ENCODE measurements around the gene BARX1. TPM values are rescaled to one million over a fixed set of nuclear protein-coding genes. Genes with fewer than 3 reads are reported as not detected.
"Not testable (repeated sequence)": the region's sequence is repeated elsewhere in the genome, so short reads cannot be mapped to it uniquely, and the experiment has no call there.

The BARX1 gene
- total and polyA plus RNA-seq, 7 donors = not detected

GRCh38 chr9:93963969-93964368 lies 8.8 kb upstream of the BARX1 start:
- no peak for TF ChIP-seq CTCF (IDR thresholded peaks at IDR 0.05)
- intact Hi-C loops (cut with DNase I) = loop anchor here (1.0 to 5.0 kb wide), 3 partner anchors 137 to 281 kb away; no protein-coding TSS in a partner anchor
- 57 to 70% (median 65%) methylated on average over 8 of the region's 8 CpGs for WGBS, 3 donors
- ATAC-seq = no peak
- DNase-seq = no peak
- H3K4me1 ChIP-seq = peaks cover 4% of the 10 kb centered on the region
- H3K9me3 ChIP-seq = no peaks in the 10 kb centered on the region
- peaks cover 0 to 25% (median 9%) of the 10 kb centered on the region in 3 donors for H3K27me3 ChIP-seq (ENCODE audit: insufficient read depth in 3 of 3, low read length in 2 of 3)
- no peak overlapping the region for H3K4me3 ChIP-seq
- no peak overlapping the region for H3K27ac ChIP-seq
- H3K36me3 ChIP-seq (ENCODE audit: insufficient read depth in 1 of 2, low read depth in 1 of 2) = no peaks in the 10 kb centered on the region

GRCh38 chr9:93963489-93963888 lies 8.3 kb upstream of the BARX1 start:
- H3K36me3 ChIP-seq (ENCODE audit: insufficient read depth in 1 of 2, low read depth in 1 of 2); DNase-seq; H3K9me3 ChIP-seq; H3K4me3 ChIP-seq; ATAC-seq; H3K4me1 ChIP-seq; H3K27ac ChIP-seq: not testable (repeated sequence)
- intact Hi-C loops (cut with DNase I) = loop anchor here (2.0 to 5.0 kb wide), 2 partner anchors 136 to 281 kb away; no protein-coding TSS in a partner anchor
- WGBS, 3 donors = 54 to 66% (median 55%) methylated on average over 3 of the region's 3 CpGs
- H3K27me3 ChIP-seq (ENCODE audit: insufficient read depth in 3 of 3, low read length in 2 of 3) = peaks cover 0 to 29% (median 12%) of the 10 kb centered on the region in 3 donors

DNA sequence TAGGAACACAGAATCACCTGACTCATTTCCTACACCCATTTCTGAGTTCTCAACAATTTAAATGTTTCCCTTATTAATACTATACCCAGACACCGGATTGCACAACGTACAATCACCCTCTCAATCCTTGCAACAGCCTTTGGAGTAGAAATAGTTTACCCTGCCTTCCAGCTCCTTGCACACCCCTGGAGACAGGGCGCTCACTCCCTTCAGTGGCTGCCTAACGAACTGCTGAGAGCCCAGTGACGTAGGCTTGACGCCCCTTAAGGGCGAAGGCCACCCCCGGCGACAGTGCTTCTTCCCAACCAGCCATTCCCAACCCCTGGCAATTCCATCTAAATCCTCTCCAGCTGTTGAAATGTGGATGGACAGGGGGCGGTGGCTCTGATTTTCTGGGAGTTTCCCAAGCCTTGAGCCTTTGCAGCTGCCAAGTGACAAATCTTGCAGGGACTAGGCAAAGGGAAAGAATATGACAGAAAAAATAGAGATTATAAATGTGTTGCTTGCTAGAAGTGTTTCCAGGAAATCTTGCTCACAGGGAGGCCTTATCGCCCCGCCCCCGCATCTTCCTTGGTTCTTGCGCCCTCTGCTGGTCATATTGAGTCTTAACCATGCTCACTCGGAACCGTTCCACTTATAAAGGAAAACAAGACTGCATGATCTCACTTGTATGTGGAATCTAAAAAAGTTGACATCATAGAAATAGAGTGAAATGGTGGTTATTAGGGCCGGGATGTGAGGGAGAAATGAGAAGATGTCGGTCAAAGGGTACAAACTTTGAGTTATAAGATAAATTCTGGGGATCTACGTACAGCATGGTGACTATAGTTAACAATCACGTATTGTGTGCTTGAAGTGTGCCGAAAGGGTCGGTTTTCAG lies 7.6 kb upstream of the BARX1 start:
- Histone ChIP-seq H3K27ac (no peak overlapping the region), H3K4me1 (peaks cover 4% of the 10 kb centered on the region), H3K36me3 (ENCODE audit: insufficient read depth in 1 of 2, low read depth in 1 of 2) (no peaks in the 10 kb centered on the region), H3K4me3 (no peak overlapping the region), H3K9me3 (no peaks in the 10 kb centered on the region), H3K27me3 (ENCODE audit: insufficient read depth in 3 of 3, low read length in 2 of 3) (peaks cover 0 to 36% (median 15%) of the 10 kb centered on the region in 3 donors)
- peak; percentile 76 to 95 (median 87) for ATAC-seq
- WGBS, 3 donors = 18 to 22% (median 18%) methylated on average over 22 of the region's 22 CpGs
- peak; percentile 75 to 86 for DNase-seq
- TF ChIP-seq CTCF (IDR thresholded peaks at IDR 0.05) = peak; percentile 85
- intact Hi-C loops (cut with DNase I) = loop anchor here (2.0 to 5.0 kb wide), 2 partner anchors 136 to 280 kb away; no protein-coding TSS in a partner anchor

DNA sequence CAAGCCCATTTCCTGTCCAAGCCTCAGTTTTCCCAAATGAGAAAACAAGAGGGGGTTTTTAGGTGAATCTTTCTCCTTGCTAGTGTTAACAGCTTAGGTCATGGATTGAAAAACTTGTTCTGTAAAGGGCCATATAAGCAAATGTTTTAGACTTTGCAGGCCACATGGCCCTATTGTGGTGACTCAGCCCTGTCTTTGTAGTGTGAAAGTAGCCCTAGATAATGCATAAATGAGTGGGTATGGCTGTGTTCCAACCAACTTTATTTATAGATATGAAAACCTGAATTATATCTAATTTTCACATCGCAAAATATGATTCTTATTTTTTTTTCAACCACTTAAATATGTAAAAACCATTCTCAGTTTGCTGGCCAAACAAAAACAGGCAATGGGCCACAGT lies 6.9 kb upstream of the BARX1 start:
- H3K27ac ChIP-seq = no peak overlapping the region
- DNase-seq = no peak
- H3K4me1 ChIP-seq = peaks cover 4% of the 10 kb centered on the region
- no peaks in the 10 kb centered on the region for H3K36me3 ChIP-seq (ENCODE audit: insufficient read depth in 1 of 2, low read depth in 1 of 2)
- 86 to 92% (median 91%) methylated on average over 1 of the region's 1 CpG for WGBS, 3 donors
- intact Hi-C loops (cut with DNase I) = loop anchor here (2.0 to 5.0 kb wide), 2 partner anchors 135 to 279 kb away; no protein-coding TSS in a partner anchor
- no peak for TF ChIP-seq CTCF (IDR thresholded peaks at IDR 0.05)
- no peaks in the 10 kb centered on the region for H3K9me3 ChIP-seq
- no peak overlapping the region for H3K4me3 ChIP-seq
- peaks cover 0 to 44% (median 15%) of the 10 kb centered on the region in 3 donors for H3K27me3 ChIP-seq (ENCODE audit: insufficient read depth in 3 of 3, low read length in 2 of 3)
- ATAC-seq = no peak
